IPS DF 6.9 (cell line): Measurements from ENCODE around the gene MAPK6.

Source experiments
- DNase-seq: peaks from one replicate; pipeline ENCODE4 v3.0.0-alpha.2; 2013; ENCODE audit warnings: low read depth, low spot score
- H3K27ac ChIP-seq: one replicate; pipeline ENCODE4 v1.5.1; 2013; ENCODE audit warnings: low read length, control low read depth
- H3K27me3 ChIP-seq: 2 replicates; pipeline ENCODE4 v1.6.1; 2013; ENCODE audit warnings: mild to moderate bottlenecking, low read length; ENCODE audit not compliant: control insufficient read depth, insufficient read depth
- H3K36me3 ChIP-seq: 2 replicates; pipeline ENCODE4 v1.6.1; 2013; ENCODE audit warnings: low read length; ENCODE audit not compliant: control insufficient read depth, insufficient read depth
- H3K4me1 ChIP-seq: 2 replicates; pipeline ENCODE4 v1.6.1; 2013; ENCODE audit warnings: low read length; ENCODE audit not compliant: control insufficient read depth, insufficient read depth
- H3K4me3 ChIP-seq: 2 replicates; pipeline ENCODE4 v1.5.1; 2013; ENCODE audit warnings: mild to moderate bottlenecking, low read length
- H3K9me3 ChIP-seq: 2 replicates; pipeline ENCODE4 v1.6.1; 2013; ENCODE audit warnings: low read length, inconsistent platforms; ENCODE audit not compliant: control insufficient read depth, insufficient read depth
- WGBS: extraction: QIAGEN DNeasy Blood & Tissue Kit; methylation state at CpG from one replicate; pipeline ENCODE4 v1.1.7; 2013; ENCODE audit warnings: mixed read lengths, missing lambda C conversion rate; ENCODE audit not compliant: insufficient read length, insufficient coverage; 5-methylcytosine and 5-hydroxymethylcytosine counted together

The MAPK6 gene

DNA sequence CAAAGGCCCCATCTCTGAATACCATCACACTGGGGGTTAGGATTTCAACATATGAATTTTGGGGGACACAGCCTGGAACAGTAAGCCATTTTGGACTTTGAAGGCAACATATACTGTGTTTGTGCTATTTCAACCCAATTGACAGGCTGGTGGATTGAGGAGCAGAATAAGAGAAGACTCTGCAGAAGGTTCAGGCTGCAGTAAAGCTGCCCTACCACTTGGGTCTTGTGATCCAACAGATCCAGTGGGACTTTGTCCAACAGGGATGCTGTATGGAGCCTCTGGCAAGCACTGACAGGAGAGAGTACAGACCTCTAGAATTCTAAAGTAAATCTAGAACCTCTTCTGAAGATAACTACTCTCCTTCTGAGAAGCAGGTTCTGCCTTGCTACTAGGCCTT, 94.7 kb downstream of the MAPK6 start:
- H3K27me3 ChIP-seq = peaks cover 14% of the 10 kb centered on the region; the same call in 1 of the 2 replicates
- H3K4me3 ChIP-seq = no peak overlapping the region
- no peaks in the 10 kb centered on the region; the same call in 1 of the 2 replicates for H3K4me1 ChIP-seq
- no peak overlapping the region for H3K27ac ChIP-seq
- no peak for DNase-seq
- no peaks in the 10 kb centered on the region for H3K36me3 ChIP-seq
- H3K9me3 ChIP-seq = no peaks in the 10 kb centered on the region

DNA sequence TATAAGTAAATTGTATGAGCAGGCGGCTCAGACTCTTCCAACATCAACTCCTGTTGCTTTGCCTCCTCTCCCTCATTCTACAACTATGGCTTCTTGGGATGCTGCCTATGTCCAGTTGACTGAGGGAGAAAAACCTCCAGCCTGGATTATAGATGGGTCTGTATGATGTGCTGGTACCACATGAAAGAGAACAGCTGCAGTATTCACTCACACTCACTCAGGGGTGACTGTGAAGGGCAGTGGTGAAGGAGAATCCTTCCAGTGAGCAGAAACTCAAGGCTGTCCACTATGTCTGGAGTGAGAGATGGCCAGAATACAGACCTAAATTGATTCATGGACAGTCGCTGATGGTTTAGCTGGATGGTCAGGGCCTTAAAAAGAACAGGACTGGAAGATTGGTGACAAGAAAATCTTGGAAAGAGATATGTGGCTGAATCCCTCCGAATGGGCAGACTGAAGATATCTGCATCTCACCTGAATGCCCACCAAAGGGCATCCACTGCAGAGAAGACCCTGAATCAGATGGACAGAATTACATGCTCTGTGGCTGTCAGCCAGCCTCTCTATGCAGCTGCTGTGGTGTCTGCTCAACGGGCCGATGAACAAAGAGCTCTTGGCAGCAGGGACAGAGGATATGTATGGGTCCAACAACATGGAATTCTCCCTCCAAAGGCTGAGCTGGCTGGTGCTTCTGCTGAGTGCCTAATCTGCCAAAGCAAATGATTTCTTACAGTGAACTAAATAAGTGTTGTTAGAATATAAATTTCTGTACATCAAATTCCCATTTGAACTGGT, 95.4 kb downstream of the MAPK6 start:
- Histone ChIP-seq H3K36me3 (no peaks in the 10 kb centered on the region), H3K27ac (no peak overlapping the region), H3K4me3 (no peak overlapping the region), H3K4me1 (no peaks in the 10 kb centered on the region; the same call in 1 of the 2 replicates), H3K27me3 (peaks cover 14% of the 10 kb centered on the region; the same call in 1 of the 2 replicates), H3K9me3 (no peaks in the 10 kb centered on the region)
- no peak for DNase-seq
- no CpG with 5 or more reads among the region's 5 CpGs for WGBS

- Histone ChIP-seq H3K4me3 (no peak overlapping the region), H3K27ac (no peak overlapping the region), H3K9me3 (no peaks in the 10 kb centered on the region), H3K4me1 (no peaks in the 10 kb centered on the region; the same call in 1 of the 2 replicates), H3K36me3 (no peaks in the 10 kb centered on the region), H3K27me3 (peaks cover 14% of the 10 kb centered on the region; the same call in 1 of the 2 replicates)
- no peak for DNase-seq
- WGBS = no CpG with 5 or more reads among the region's 9 CpGs
These were observed 96.8 kb downstream of the MAPK6 start for GRCh38 chr15:52115598-52116427.
